ENCODE data around the gene CD34.
"Not testable (repeated sequence)": the region's sequence is repeated elsewhere in the genome, so short reads cannot be mapped to it uniquely, and the experiment has no call there.

The CD34 gene

GRCh38 chr1:207946756-207947155 is 35.8 kb upstream of the CD34 start:
- Histone ChIP-seq H3K4me3 (ENCODE audit: low read depth, low read length, poor library complexity, severe bottlenecking) (no peak overlapping the region), H4K20me1 (ENCODE audit: insufficient read depth, low read length) (no peaks in the 10 kb centered on the region), H3K9ac (ENCODE audit: low read length) (no peak overlapping the region), H3K4me2 (ENCODE audit: low read length) (no peak overlapping the region), H3K27ac (ENCODE audit: low read depth, low read length, poor library complexity, severe bottlenecking) (no peak overlapping the region), H3K36me3 (ENCODE audit: insufficient read depth, low read length) (no peaks in the 10 kb centered on the region), H3F3A (ENCODE audit: insufficient read depth, low read length) (no peaks in the 10 kb centered on the region), H3K9me2 (ENCODE audit: low read depth, low read length) (no peaks in the 10 kb centered on the region), H3K27me3 (ENCODE audit: insufficient read depth, low read length) (no peaks in the 10 kb centered on the region), H3K79me2 (ENCODE audit: insufficient read depth, low read length) (no peaks in the 10 kb centered on the region), H3K4me1 (ENCODE audit: insufficient read depth, low read length, severe bottlenecking) (no peaks in the 10 kb centered on the region), H2AFZ (ENCODE audit: low read length) (no peak overlapping the region), H3K9me3 (ENCODE audit: low read length) (no peaks in the 10 kb centered on the region)
- TF ChIP-seq EZH2 (IDR thresholded peaks at IDR 0.05; ENCODE audit: borderline replicate concordance, low read length) (no peak), CTCF (IDR thresholded peaks at IDR 0.05; ENCODE audit: low read length) (no peak)

GRCh38 chr1:207944571-207944970 is 33.6 kb upstream of the CD34 start:
- Histone ChIP-seq H3K36me3 (ENCODE audit: insufficient read depth, low read length) (no peaks in the 10 kb centered on the region), H3K27me3 (ENCODE audit: insufficient read depth, low read length) (no peaks in the 10 kb centered on the region), H3K27ac (ENCODE audit: low read depth, low read length, poor library complexity, severe bottlenecking) (no peak overlapping the region), H3K4me3 (ENCODE audit: low read depth, low read length, poor library complexity, severe bottlenecking) (no peak overlapping the region), H2AFZ (ENCODE audit: low read length) (no peak overlapping the region), H3K4me2 (ENCODE audit: low read length) (no peak overlapping the region), H3K9me2 (ENCODE audit: low read depth, low read length) (no peaks in the 10 kb centered on the region), H3K9ac (ENCODE audit: low read length) (no peak overlapping the region), H3K9me3 (ENCODE audit: low read length) (no peaks in the 10 kb centered on the region), H3F3A (ENCODE audit: insufficient read depth, low read length) (no peaks in the 10 kb centered on the region), H3K4me1 (ENCODE audit: insufficient read depth, low read length, severe bottlenecking) (no peaks in the 10 kb centered on the region), H4K20me1 (ENCODE audit: insufficient read depth, low read length) (no peaks in the 10 kb centered on the region), H3K79me2 (ENCODE audit: insufficient read depth, low read length) (no peaks in the 10 kb centered on the region)
- no peak for TF ChIP-seq EZH2 (IDR thresholded peaks at IDR 0.05; ENCODE audit: borderline replicate concordance, low read length)
- no peak for TF ChIP-seq CTCF (IDR thresholded peaks at IDR 0.05; ENCODE audit: low read length)

GRCh38 chr1:207942337-207942741 is 31.4 kb upstream of the CD34 start:
- H3K4me3 ChIP-seq (ENCODE audit: low read depth, low read length, poor library complexity, severe bottlenecking); H3K9ac ChIP-seq (ENCODE audit: low read length); H3K4me2 ChIP-seq (ENCODE audit: low read length); H3K9me2 ChIP-seq (ENCODE audit: low read depth, low read length); H3K9me3 ChIP-seq (ENCODE audit: low read length); H3K4me1 ChIP-seq (ENCODE audit: insufficient read depth, low read length, severe bottlenecking); H2AFZ ChIP-seq (ENCODE audit: low read length); H3K27ac ChIP-seq (ENCODE audit: low read depth, low read length, poor library complexity, severe bottlenecking); H3K79me2 ChIP-seq (ENCODE audit: insufficient read depth, low read length); H3K36me3 ChIP-seq (ENCODE audit: insufficient read depth, low read length); H4K20me1 ChIP-seq (ENCODE audit: insufficient read depth, low read length); H3F3A ChIP-seq (ENCODE audit: insufficient read depth, low read length); H3K27me3 ChIP-seq (ENCODE audit: insufficient read depth, low read length): not testable (repeated sequence)

GRCh38 chr1:207941665-207942064 is 30.7 kb upstream of the CD34 start:
- no peaks in the 10 kb centered on the region for H3K79me2 ChIP-seq (ENCODE audit: insufficient read depth, low read length)
- H4K20me1 ChIP-seq (ENCODE audit: insufficient read depth, low read length), result no peaks in the 10 kb centered on the region
- H3F3A ChIP-seq (ENCODE audit: insufficient read depth, low read length), result no peaks in the 10 kb centered on the region
- TF ChIP-seq CTCF (IDR thresholded peaks at IDR 0.05; ENCODE audit: low read length) (no peak), EZH2 (IDR thresholded peaks at IDR 0.05; ENCODE audit: borderline replicate concordance, low read length) (no peak)
- H3K27ac ChIP-seq (ENCODE audit: low read depth, low read length, poor library complexity, severe bottlenecking), result no peak overlapping the region
- no peak overlapping the region for H3K4me2 ChIP-seq (ENCODE audit: low read length)
- H3K9me3 ChIP-seq (ENCODE audit: low read length), result no peaks in the 10 kb centered on the region
- no peaks in the 10 kb centered on the region for H3K27me3 ChIP-seq (ENCODE audit: insufficient read depth, low read length)
- H3K36me3 ChIP-seq (ENCODE audit: insufficient read depth, low read length), result no peaks in the 10 kb centered on the region
- H3K4me3 ChIP-seq (ENCODE audit: low read depth, low read length, poor library complexity, severe bottlenecking), result no peak overlapping the region
- H2AFZ ChIP-seq (ENCODE audit: low read length), result no peak overlapping the region
- H3K9me2 ChIP-seq (ENCODE audit: low read depth, low read length), result no peaks in the 10 kb centered on the region
- H3K9ac ChIP-seq (ENCODE audit: low read length), result no peak overlapping the region
- H3K4me1 ChIP-seq (ENCODE audit: insufficient read depth, low read length, severe bottlenecking), result no peaks in the 10 kb centered on the region
